ENCODE measurements around the gene LBHD2. TPM values are rescaled to one million over a fixed set of nuclear protein-coding genes. Genes with fewer than 3 reads are reported as not detected.
A peak's percentile ranks its signal among the peaks of the same experiment; 100 is the strongest.

The LBHD2 gene
- total and polyA plus RNA-seq, 2 of the 13 experiments (the other 11 are each of a cell fraction or from before 2014, with no cell fraction given): 0.67 to 1.00 TPM

DNA sequence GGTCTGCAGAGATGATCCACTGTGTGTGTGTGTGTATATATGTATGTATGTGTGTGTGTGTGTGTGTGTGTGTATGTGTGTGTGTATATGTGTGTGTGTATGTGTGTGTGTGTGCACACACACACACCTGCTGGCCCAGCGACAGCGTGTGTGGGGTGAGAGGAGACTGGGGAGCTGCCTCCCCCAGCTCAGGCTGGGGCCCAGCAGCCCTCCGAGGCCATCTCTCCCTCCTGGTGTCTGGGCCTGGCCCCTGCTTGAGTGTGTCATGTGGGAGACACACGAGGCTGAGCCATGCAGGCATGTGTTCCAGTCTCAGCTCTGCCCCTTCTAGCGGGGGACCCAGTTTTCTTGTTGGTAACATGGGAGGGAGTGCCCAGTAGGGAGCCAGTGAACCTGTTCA lies 29.3 kb downstream of the LBHD2 start (continued):
- TF ChIP-seq, protein P1, sequence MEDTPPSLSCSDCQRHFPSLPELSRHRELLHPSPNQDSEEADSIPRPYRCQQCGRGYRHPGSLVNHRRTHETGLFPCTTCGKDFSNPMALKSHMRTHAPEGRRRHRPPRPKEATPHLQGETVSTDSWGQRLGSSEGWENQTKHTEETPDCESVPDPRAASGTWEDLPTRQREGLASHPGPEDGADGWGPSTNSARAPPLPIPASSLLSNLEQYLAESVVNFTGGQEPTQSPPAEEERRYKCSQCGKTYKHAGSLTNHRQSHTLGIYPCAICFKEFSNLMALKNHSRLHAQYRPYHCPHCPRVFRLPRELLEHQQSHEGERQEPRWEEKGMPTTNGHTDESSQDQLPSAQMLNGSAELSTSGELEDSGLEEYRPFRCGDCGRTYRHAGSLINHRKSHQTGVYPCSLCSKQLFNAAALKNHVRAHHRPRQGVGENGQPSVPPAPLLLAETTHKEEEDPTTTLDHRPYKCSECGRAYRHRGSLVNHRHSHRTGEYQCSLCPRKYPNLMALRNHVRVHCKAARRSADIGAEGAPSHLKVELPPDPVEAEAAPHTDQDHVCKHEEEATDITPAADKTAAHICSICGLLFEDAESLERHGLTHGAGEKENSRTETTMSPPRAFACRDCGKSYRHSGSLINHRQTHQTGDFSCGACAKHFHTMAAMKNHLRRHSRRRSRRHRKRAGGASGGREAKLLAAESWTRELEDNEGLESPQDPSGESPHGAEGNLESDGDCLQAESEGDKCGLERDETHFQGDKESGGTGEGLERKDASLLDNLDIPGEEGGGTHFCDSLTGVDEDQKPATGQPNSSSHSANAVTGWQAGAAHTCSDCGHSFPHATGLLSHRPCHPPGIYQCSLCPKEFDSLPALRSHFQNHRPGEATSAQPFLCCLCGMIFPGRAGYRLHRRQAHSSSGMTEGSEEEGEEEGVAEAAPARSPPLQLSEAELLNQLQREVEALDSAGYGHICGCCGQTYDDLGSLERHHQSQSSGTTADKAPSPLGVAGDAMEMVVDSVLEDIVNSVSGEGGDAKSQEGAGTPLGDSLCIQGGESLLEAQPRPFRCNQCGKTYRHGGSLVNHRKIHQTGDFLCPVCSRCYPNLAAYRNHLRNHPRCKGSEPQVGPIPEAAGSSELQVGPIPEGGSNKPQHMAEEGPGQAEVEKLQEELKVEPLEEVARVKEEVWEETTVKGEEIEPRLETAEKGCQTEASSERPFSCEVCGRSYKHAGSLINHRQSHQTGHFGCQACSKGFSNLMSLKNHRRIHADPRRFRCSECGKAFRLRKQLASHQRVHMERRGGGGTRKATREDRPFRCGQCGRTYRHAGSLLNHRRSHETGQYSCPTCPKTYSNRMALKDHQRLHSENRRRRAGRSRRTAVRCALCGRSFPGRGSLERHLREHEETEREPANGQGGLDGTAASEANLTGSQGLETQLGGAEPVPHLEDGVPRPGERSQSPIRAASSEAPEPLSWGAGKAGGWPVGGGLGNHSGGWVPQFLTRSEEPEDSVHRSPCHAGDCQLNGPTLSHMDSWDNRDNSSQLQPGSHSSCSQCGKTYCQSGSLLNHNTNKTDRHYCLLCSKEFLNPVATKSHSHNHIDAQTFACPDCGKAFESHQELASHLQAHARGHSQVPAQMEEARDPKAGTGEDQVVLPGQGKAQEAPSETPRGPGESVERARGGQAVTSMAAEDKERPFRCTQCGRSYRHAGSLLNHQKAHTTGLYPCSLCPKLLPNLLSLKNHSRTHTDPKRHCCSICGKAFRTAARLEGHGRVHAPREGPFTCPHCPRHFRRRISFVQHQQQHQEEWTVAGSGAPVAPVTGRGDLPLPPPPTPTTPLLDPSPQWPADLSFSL (CRISPR knock-in tag; IDR thresholded peaks at IDR 0.05): peak; percentile 81
- TF ChIP-seq, protein P2, sequence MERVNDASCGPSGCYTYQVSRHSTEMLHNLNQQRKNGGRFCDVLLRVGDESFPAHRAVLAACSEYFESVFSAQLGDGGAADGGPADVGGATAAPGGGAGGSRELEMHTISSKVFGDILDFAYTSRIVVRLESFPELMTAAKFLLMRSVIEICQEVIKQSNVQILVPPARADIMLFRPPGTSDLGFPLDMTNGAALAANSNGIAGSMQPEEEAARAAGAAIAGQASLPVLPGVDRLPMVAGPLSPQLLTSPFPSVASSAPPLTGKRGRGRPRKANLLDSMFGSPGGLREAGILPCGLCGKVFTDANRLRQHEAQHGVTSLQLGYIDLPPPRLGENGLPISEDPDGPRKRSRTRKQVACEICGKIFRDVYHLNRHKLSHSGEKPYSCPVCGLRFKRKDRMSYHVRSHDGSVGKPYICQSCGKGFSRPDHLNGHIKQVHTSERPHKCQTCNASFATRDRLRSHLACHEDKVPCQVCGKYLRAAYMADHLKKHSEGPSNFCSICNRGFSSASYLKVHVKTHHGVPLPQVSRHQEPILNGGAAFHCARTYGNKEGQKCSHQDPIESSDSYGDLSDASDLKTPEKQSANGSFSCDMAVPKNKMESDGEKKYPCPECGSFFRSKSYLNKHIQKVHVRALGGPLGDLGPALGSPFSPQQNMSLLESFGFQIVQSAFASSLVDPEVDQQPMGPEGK (CRISPR knock-in tag; IDR thresholded peaks at IDR 0.05): 0 out of 2 replicates have a peak, but pooled peaks have one; percentile 4
- TF ChIP-seq GATAD1 (CRISPR knock-in tag; IDR thresholded peaks at IDR 0.05) (no peak), ZNF841 (CRISPR knock-in tag; IDR thresholded peaks at IDR 0.05; ENCODE audit: borderline replicate concordance) (no peak), TSC22D2 (CRISPR knock-in tag; IDR thresholded peaks at IDR 0.05; ENCODE audit: borderline replicate concordance) (no peak), PTBP1 (IDR thresholded peaks at IDR 0.05; ENCODE audit: low read depth, low read length, poor library complexity, severe bottlenecking) (no peak), POLR2A (IDR thresholded peaks at IDR 0.05; ENCODE audit: insufficient read depth in 1 of 2, low read depth in 2 of 2, low read length in 2 of 2) (peak; percentile 14 to 21; a peak in 1 of 4 replicates), RFX5 (IDR thresholded peaks at IDR 0.05; ENCODE audit: low read depth, low read length) (no peak), ZNF326 (CRISPR knock-in tag; IDR thresholded peaks at IDR 0.05; ENCODE audit: borderline replicate concordance) (peak; percentile 83; the same call in 1 of the 2 replicates), ZNF552 (CRISPR knock-in tag; IDR thresholded peaks at IDR 0.05; ENCODE audit: borderline replicate concordance) (no peak), KDM2A (CRISPR knock-in tag; IDR thresholded peaks at IDR 0.05; ENCODE audit: borderline replicate concordance, low read depth) (no peak), PHF20 (CRISPR knock-in tag; IDR thresholded peaks at IDR 0.05) (no peak), ZNF563 (CRISPR knock-in tag; IDR thresholded peaks at IDR 0.05) (no peak), ZFP37 (CRISPR knock-in tag; IDR thresholded peaks at IDR 0.05; ENCODE audit: borderline replicate concordance) (no peak)
- TF ChIP-seq, protein P3, sequence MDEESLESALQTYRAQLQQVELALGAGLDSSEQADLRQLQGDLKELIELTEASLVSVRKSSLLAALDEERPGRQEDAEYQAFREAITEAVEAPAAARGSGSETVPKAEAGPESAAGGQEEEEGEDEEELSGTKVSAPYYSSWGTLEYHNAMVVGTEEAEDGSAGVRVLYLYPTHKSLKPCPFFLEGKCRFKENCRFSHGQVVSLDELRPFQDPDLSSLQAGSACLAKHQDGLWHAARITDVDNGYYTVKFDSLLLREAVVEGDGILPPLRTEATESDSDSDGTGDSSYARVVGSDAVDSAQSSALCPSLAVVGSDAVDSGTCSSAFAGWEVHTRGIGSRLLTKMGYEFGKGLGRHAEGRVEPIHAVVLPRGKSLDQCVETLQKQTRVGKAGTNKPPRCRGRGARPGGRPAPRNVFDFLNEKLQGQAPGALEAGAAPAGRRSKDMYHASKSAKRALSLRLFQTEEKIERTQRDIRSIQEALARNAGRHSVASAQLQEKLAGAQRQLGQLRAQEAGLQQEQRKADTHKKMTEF (CRISPR knock-in tag; IDR thresholded peaks at IDR 0.05): no peak
- TF ChIP-seq, protein P4, sequence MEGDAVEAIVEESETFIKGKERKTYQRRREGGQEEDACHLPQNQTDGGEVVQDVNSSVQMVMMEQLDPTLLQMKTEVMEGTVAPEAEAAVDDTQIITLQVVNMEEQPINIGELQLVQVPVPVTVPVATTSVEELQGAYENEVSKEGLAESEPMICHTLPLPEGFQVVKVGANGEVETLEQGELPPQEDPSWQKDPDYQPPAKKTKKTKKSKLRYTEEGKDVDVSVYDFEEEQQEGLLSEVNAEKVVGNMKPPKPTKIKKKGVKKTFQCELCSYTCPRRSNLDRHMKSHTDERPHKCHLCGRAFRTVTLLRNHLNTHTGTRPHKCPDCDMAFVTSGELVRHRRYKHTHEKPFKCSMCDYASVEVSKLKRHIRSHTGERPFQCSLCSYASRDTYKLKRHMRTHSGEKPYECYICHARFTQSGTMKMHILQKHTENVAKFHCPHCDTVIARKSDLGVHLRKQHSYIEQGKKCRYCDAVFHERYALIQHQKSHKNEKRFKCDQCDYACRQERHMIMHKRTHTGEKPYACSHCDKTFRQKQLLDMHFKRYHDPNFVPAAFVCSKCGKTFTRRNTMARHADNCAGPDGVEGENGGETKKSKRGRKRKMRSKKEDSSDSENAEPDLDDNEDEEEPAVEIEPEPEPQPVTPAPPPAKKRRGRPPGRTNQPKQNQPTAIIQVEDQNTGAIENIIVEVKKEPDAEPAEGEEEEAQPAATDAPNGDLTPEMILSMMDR (CRISPR knock-in tag; IDR thresholded peaks at IDR 0.05): no peak
- TF ChIP-seq, protein P5, sequence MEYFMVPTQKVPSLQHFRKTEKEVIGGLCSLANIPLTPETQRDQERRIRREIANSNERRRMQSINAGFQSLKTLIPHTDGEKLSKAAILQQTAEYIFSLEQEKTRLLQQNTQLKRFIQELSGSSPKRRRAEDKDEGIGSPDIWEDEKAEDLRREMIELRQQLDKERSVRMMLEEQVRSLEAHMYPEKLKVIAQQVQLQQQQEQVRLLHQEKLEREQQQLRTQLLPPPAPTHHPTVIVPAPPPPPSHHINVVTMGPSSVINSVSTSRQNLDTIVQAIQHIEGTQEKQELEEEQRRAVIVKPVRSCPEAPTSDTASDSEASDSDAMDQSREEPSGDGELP (IDR thresholded peaks at IDR 0.05; ENCODE audit: borderline replicate concordance, low read depth): no peak
